ENCODE measurements around the gene ALOX15.

DNA sequence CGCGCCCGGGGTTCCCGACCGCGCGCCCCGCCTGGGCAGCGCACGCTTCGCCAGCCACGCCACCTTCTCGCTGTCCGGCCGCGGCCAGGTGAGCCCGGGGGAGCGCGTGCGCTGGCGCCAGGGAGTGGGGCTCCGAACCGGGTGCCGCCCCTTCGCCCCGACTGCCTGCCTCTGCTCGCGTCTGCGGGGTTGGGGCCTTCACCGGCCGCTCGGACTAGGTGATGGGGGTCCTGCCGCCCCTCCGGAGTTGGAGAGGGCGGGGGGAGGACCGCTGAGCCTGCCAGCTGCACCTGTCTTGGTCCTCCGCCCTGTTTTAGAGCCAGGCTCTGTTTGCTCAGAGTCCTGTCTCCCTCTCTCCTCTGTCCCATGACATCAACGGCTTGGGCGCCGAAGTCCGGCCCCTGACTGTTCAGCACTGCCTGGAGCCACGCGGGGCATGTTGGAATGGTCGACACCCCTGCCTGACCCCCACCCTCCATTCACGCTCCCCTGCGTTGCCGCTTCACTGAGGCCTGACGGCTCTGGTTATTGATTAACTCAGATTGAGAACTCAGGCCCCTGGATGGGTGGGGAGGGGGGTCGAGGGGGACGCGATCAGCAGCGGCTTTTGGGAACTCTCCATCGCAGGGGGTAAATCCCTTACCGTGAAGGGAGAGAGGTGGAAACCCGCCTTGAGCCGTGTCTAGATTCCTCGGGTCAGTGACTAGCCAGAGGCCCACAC lies 56.4 kb downstream of the ALOX15 start:
- TF ChIP-seq POLR2A (IDR thresholded peaks at IDR 0.05) (no peak), EP300 (IDR thresholded peaks at IDR 0.05) (no peak)
- TF ChIP-seq, protein P1, sequence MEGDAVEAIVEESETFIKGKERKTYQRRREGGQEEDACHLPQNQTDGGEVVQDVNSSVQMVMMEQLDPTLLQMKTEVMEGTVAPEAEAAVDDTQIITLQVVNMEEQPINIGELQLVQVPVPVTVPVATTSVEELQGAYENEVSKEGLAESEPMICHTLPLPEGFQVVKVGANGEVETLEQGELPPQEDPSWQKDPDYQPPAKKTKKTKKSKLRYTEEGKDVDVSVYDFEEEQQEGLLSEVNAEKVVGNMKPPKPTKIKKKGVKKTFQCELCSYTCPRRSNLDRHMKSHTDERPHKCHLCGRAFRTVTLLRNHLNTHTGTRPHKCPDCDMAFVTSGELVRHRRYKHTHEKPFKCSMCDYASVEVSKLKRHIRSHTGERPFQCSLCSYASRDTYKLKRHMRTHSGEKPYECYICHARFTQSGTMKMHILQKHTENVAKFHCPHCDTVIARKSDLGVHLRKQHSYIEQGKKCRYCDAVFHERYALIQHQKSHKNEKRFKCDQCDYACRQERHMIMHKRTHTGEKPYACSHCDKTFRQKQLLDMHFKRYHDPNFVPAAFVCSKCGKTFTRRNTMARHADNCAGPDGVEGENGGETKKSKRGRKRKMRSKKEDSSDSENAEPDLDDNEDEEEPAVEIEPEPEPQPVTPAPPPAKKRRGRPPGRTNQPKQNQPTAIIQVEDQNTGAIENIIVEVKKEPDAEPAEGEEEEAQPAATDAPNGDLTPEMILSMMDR (IDR thresholded peaks at IDR 0.05): no peak
